ENCODE results near the gene ZNF598.

Gene ZNF598

GRCh38 chr16:2016407-2016922 is 6.8 kb upstream of the ZNF598 start:
- Histone ChIP-seq H3K9ac (ENCODE audit: low read depth, low read length) (no peak overlapping the region), H3K4me3 (ENCODE audit: low read depth in 1 of 2, low read length in 2 of 2) (no peak overlapping the region), H3K27me3 (ENCODE audit: insufficient read depth, low read length, poor library complexity) (no peaks in the 10 kb centered on the region), H3K4me1 (ENCODE audit: insufficient read depth, low read length) (no peaks in the 10 kb centered on the region), H3K9me3 (ENCODE audit: insufficient read depth, low read length, severe bottlenecking) (no peaks in the 10 kb centered on the region), H2AFZ (ENCODE audit: low read depth, low read length) (no peak overlapping the region), H4K20me1 (ENCODE audit: insufficient read depth, low read length) (no peaks in the 10 kb centered on the region), H3K36me3 (ENCODE audit: insufficient read depth, low read length) (no peaks in the 10 kb centered on the region), H3K79me2 (ENCODE audit: insufficient read depth, low read length) (no peaks in the 10 kb centered on the region), H3K4me2 (ENCODE audit: insufficient read depth, low read length) (no peak overlapping the region), H3K27ac (ENCODE audit: low read length) (no peak overlapping the region)
- DNase-seq (peak; percentile 37), ATAC-seq (ENCODE audit: insufficient read depth, low read depth) (peak; percentile 47; the same call in 2 of the 3 replicates)
- TF ChIP-seq EZH2 (IDR thresholded peaks at IDR 0.05; ENCODE audit: borderline replicate concordance, low read depth, low read length, severe bottlenecking) (no peak), CTCF (IDR thresholded peaks at IDR 0.05; ENCODE audit: borderline replicate concordance, extremely low read depth, low read length, poor library complexity, severe bottlenecking) (peak; percentile 64)

- Histone ChIP-seq H3K36me3 (ENCODE audit: insufficient read depth, low read length) (no peaks in the 10 kb centered on the region), H3K79me2 (ENCODE audit: insufficient read depth, low read length) (0 out of 2 replicates have a peak, but pooled peaks cover under 1% of the 10 kb centered on the region), H2AFZ (ENCODE audit: low read depth, low read length) (no peak overlapping the region), H3K27me3 (ENCODE audit: insufficient read depth, low read length, poor library complexity) (no peaks in the 10 kb centered on the region), H3K27ac (ENCODE audit: low read length) (no peak overlapping the region), H3K4me2 (ENCODE audit: insufficient read depth, low read length) (no peak overlapping the region), H3K9ac (ENCODE audit: low read depth, low read length) (no peak overlapping the region), H3K4me1 (ENCODE audit: insufficient read depth, low read length) (peaks cover under 1% of the 10 kb centered on the region), H3K9me3 (ENCODE audit: insufficient read depth, low read length, severe bottlenecking) (no peaks in the 10 kb centered on the region), H3K4me3 (ENCODE audit: low read depth in 1 of 2, low read length in 2 of 2) (no peak overlapping the region), H4K20me1 (ENCODE audit: insufficient read depth, low read length) (no peaks in the 10 kb centered on the region)
- TF ChIP-seq CTCF (IDR thresholded peaks at IDR 0.05; ENCODE audit: borderline replicate concordance, extremely low read depth, low read length, poor library complexity, severe bottlenecking) (no peak), EZH2 (IDR thresholded peaks at IDR 0.05; ENCODE audit: borderline replicate concordance, low read depth, low read length, severe bottlenecking) (no peak)
- ATAC-seq (ENCODE audit: insufficient read depth, low read depth) (no peak), DNase-seq (no peak)
Measured at GRCh38 chr16:2015947-2016208, 6.3 kb upstream of the ZNF598 start.

GRCh38 chr16:2015117-2015946 is 5.7 kb upstream of the ZNF598 start:
- Histone ChIP-seq H3K79me2 (ENCODE audit: insufficient read depth, low read length) (peaks cover 6% of the 10 kb centered on the region), H3K4me3 (ENCODE audit: low read depth in 1 of 2, low read length in 2 of 2) (no peak overlapping the region), H4K20me1 (ENCODE audit: insufficient read depth, low read length) (no peaks in the 10 kb centered on the region), H3K27ac (ENCODE audit: low read length) (no peak overlapping the region), H2AFZ (ENCODE audit: low read depth, low read length) (no peak overlapping the region), H3K27me3 (ENCODE audit: insufficient read depth, low read length, poor library complexity) (no peaks in the 10 kb centered on the region), H3K9me3 (ENCODE audit: insufficient read depth, low read length, severe bottlenecking) (no peaks in the 10 kb centered on the region), H3K4me1 (ENCODE audit: insufficient read depth, low read length) (peaks cover 6% of the 10 kb centered on the region), H3K9ac (ENCODE audit: low read depth, low read length) (no peak overlapping the region), H3K4me2 (ENCODE audit: insufficient read depth, low read length) (no peak overlapping the region), H3K36me3 (ENCODE audit: insufficient read depth, low read length) (no peaks in the 10 kb centered on the region)
- DNase-seq (no peak), ATAC-seq (ENCODE audit: insufficient read depth, low read depth) (no peak)
- TF ChIP-seq CTCF (IDR thresholded peaks at IDR 0.05; ENCODE audit: borderline replicate concordance, extremely low read depth, low read length, poor library complexity, severe bottlenecking) (no peak), EZH2 (IDR thresholded peaks at IDR 0.05; ENCODE audit: borderline replicate concordance, low read depth, low read length, severe bottlenecking) (no peak)

Measured in DND-41 (cell line).